ENCODE data around the gene BSN.

GRCh38 chr3:49657208-49657915 is 103.1 kb downstream of the BSN start:
- TF ChIP-seq MAX (IDR thresholded peaks at IDR 0.05; ENCODE audit: low read depth, low read length) (no peak), CTCF (IDR thresholded peaks at IDR 0.05; ENCODE audit: low read depth, low read length) (no peak), POLR2A (IDR thresholded peaks at IDR 0.05; ENCODE audit: extremely low read depth, insufficient read length) (no peak), MYC (IDR thresholded peaks at IDR 0.05; ENCODE audit: low read depth, low read length) (no peak)

Data from NB4 (cell line).